ENCODE measurements around the gene HBG2.

DNA sequence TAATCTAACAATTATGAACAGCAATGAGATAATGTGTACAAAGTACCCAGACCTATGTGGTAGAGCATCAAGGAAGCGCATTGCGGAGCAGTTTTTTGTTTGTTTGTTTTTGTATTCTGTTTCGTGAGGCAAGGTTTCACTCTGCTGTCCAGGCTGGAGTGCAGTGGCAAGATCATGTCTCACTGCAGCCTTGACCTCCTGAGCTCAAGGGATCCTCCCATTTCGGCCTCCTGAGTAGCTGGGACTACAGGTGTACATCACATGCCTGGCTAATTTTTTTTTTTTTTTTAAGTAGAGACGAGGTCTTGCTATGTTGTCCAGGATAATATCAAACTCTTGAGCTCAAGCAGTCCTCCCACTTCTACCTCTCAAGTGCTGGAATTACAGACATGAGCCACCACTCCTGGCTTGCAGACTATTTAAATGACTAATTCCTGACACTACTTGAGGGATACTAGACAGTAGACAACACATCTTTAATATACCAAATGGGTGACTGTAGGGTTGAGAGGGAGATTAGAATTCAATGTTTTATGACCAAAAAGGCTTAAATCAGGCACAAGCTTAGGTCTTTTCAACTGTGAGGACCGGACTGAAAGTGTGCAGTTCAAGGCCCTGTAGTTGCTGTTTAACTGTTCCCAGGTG is 34.4 kb upstream of the HBG2 start:
- TF ChIP-seq, protein P1, sequence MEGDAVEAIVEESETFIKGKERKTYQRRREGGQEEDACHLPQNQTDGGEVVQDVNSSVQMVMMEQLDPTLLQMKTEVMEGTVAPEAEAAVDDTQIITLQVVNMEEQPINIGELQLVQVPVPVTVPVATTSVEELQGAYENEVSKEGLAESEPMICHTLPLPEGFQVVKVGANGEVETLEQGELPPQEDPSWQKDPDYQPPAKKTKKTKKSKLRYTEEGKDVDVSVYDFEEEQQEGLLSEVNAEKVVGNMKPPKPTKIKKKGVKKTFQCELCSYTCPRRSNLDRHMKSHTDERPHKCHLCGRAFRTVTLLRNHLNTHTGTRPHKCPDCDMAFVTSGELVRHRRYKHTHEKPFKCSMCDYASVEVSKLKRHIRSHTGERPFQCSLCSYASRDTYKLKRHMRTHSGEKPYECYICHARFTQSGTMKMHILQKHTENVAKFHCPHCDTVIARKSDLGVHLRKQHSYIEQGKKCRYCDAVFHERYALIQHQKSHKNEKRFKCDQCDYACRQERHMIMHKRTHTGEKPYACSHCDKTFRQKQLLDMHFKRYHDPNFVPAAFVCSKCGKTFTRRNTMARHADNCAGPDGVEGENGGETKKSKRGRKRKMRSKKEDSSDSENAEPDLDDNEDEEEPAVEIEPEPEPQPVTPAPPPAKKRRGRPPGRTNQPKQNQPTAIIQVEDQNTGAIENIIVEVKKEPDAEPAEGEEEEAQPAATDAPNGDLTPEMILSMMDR (conservative IDR thresholded peaks at IDR 0.05; ENCODE audit: low read depth in 2 of 2) = no peak
- TF ChIP-seq EZH2 (IDR thresholded peaks at IDR 0.05; ENCODE audit: low read depth, unreplicated experiment) (no peak), ZNF331 (CRISPR knock-in tag; IDR thresholded peaks at IDR 0.05; ENCODE audit: low read depth) (no peak)

All from GM23338 (cell line).